GM18858 (cell line): Measurements from ENCODE around the gene ALG14.
A peak's percentile ranks its signal among the peaks of the same experiment; 100 is the strongest.
"Not testable (repeated sequence)": the region's sequence is repeated elsewhere in the genome, so short reads cannot be mapped to it uniquely, and the experiment has no call there.

Experiments used
- ATAC-seq: cut with Tn5 transposase; IDR thresholded peaks from one replicate; pipeline ENCODE4 v1.9.1; 2021; ENCODE audit not compliant: unreplicated experiment

The ALG14 gene, protein sequence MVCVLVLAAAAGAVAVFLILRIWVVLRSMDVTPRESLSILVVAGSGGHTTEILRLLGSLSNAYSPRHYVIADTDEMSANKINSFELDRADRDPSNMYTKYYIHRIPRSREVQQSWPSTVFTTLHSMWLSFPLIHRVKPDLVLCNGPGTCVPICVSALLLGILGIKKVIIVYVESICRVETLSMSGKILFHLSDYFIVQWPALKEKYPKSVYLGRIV

DNA sequence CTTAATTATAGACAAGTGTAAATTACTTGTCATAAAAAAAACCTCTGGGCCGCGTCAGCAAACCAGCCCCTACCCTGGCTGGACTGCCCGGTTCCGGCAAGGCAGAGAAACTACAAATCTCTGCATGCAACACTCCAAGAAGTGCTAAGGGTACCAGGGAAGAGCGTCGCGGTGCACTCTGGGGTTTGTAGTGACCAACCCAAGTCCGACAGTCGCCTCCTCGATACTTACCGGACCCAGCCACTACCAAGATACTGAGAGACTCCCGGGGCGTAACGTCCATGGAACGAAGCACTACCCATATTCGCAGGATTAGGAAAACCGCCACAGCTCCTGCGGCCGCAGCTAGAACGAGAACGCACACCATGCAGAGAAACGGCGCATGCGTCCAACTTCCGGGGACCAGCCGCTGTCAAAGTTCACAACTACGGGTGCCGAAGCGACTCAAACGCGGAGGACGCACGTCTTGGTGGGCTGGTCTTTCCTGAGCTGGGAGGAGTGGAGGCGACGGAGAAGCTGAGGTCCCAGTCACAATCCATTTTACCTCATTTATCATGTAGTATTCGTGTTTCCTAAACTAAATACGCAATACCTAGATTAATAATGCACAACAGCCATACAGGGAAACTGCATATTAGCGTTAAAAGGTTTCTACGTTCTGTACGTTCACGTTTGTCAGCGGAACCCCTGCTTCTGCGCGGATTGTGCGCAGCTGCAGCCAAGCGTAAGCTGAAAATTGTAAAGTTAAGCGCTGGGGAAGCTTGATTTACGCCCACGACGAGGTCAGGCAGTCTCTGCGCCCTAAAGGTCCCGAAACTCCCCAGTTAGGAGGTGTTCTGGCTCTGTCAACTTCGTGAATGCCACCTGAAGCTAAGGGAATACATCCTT lies at the start of gene ALG14:
ALG14 (minus strand) TSS at position 420 of the 888 bp plus-strand sequence; CDS start at position 367, 53 bp downstream.
- ATAC-seq = peak; percentile 95

DNA sequence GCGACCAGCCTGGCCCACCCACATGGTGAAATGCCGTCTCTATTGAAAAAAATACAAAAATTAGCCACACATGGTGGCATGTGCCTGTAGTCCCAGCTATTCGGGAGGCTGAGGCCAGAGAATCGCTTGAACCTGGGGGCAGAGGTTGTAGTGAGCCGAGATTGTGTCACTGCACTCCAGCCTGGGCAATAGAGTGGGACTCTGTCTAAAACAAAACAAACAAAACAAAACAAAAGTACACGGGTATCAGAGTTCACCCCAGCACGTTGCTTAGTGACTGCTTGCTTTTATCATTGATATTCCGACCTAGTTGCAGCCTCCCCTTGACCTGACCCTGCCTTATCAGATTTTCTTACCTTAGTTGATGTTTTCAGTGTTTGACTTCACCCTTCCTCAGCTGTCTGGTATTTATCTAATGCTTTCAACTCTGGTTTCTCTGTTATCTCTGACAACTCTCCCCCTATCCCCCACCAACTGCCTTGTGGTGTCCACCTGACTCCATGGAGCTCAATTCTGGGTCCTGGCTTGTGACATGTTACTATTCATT lies 49.5 kb upstream of the ALG14 start:
- ATAC-seq = no peak

DNA sequence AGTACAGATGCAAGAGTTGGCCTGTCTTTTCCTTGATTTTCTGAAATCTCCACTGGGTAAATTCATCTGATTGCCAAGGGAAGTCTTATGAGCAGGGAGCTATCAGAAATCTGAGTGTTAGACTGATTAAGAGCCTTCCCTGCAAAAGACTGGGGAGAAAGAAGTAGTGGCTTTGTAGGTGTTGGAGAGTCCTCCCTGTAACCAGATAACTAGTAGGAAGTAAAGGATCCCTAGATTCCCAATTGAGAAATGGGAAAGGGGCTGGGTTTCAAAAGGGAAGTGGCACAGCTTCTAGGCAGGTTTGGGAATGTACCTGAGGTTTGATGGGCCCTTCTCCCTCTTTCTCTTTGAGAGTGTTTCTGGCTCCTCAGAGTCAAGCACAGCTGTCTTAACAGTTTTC lies 46.5 kb upstream of the ALG14 start:
- no peak for ATAC-seq

DNA sequence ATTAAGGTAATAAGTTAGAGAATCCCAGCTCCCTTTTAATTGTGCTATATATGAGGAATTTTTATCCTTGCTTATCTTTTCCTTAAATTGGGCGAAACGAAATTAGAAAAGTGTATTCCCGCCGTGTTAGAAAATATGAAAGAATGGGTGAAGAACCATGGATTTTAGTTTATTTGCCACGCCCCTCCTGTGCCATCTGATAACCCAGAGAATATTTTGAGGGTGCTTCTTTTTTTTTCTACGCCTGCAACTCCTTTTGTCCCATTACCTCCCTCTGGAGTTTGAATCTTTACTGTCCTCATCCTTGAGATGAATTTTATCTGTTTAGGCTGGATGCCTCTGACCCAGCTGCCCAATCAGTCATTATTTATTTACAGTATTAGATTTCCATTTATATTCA lies 46.0 kb upstream of the ALG14 start:
- no peak for ATAC-seq

DNA sequence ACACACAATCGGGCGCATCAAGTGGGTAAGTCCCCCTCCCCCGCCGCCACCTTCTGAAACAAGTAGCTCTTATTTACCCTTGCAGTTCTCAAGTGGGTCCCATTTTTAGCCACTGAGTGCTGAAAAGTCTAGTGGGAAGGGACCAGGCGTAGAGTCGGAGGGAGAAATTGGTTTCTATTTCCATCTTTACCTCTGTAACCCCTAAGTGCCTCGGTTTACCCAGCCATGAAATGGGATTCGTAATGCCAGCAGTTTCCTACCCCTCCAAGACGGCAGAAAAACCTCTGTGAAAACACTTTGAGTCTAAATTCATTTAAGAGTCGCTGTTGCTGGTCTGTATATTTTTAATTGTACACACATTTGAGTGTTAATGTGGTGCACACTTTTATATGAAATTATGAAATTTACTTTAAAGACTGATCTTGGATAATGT lies 45.3 kb upstream of the ALG14 start:
- no peak for ATAC-seq

DNA sequence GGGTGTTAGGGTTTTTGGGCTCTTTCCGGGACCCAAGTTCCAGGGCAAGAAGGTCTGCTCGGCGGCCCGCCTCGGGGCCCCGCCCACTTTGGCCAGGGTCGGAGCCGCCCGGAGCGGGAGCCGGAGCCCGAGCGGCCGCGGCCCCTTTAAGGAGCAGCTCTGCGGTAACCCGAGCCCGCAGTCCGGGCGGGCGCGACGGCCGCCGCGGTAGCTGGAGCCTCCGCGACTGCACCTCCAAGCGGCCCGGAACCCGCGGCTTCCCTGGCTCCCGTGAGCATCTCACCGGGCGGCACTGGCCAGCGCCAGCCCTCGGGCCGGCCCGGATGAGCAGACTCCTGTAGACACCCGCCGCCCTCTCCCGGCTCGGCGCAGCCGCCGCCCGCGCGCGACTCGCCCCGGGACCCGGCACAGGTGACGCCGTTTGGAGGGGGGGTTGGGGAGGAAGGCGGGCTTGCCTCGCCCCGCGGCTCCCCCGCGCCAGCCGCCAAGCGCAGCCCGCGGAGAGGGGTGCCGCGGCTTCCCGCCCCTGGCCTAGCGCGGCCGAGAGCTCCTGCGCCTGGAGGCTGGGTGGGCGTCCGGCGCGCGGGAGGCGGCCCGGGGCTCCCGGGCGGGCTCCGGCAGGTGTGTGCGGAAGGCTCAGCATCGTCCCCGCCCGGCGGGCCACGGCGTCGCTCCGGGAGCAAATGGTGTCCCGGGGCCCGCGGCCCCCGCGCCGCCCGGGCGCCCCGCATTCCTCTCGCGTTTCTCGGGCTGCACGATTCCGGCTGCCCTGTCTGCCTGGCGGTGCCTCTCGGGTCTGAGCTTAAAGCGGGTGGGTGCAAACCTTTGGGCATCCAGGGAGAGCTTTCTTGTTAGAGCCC lies 44.7 kb upstream of the ALG14 start, which contains the start of gene TLCD4:
TLCD4 (plus strand) TSS at position 149 of the 860 bp plus-strand sequence. CDS start 26,547 bp downstream, outside the sequence.
- ATAC-seq = no peak

DNA sequence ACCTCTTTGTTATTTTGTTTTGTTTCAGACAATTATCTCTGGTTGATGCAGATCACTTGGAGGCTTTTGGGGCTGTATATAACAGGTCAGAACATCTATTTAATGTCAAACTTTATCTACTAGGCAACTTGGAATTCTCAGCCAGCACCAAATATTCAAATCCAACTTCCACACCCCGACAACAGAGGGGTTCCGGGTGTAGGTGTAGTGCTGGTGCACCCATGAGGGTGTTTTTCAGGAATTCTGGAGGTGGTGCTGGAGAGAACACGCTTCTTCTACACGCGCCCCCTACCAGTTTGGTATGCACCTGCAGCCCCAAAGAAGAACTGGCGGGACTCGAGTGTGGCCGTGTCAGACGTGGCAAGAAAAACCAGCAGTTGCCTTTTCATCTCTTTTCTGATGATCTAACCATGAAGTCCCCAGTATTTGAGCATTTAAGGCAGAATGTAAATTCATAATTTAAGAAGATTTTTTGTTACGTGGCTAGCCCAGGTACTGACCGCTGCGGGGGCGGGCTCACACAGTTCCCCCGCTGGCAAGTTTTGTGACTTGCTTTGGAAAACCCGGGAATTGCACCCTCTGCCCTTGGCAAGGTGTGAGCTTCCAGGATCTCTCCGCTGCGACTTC lies 43.9 kb upstream of the ALG14 start:
- ATAC-seq = no peak

DNA sequence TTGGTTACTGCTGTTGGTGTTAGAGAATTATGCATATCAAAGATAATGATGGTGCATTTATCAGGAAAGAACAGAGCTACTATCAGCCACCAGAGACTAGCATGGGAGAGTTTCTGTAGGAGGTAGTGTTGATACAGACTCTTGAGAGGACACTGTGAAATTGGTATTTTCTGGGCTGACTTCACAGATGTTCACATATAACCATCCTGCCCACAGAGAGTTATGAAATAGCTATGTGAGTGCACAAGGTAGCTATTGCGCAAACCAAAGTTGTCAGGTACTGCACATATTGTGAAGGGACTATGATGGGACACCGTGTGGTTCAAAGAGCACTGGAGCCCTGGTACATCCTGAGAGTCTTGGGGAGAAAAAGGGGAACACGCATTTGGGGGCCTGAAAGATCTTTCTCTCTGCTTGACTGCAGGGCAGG lies 43.0 kb upstream of the ALG14 start:
- no peak for ATAC-seq

DNA sequence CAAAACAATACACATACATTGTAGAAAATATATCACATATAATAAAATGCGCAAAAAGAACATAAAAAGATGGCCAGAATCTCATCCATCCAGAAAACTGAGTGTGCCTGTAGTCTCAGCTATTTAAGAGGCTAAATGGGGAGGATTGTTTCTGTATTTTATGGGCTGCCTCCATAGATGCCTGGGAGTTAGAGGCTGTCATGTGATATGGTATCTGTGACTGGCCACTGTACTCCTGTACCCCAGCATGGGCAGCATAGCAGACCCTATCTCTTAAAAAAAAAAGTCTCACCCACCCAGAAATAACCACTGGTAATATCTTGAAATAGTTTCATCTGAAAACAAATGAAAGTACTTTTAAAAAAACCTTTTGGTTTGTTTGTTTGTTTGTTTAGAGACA lies 40.9 kb upstream of the ALG14 start:
- ATAC-seq = no peak

DNA sequence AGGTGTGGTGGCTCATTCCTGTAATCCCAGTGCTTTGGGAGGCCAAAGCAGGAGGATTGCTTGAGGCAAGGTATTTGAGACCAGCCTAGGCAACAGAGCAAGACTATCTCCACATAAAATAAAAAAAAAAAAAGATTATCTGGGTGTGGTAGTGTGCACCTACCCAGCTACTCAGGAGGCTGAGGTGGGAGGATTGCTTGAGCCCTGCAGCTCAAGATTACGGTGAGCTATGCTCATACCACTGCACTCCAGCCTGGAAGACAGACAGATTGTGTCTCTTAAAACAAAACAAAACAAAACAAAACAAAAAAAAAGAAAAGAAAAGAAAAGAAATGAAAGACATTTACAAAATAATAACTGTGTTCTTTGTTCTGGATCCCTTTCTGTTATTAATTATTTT lies 38.3 kb upstream of the ALG14 start:
- no peak for ATAC-seq

DNA sequence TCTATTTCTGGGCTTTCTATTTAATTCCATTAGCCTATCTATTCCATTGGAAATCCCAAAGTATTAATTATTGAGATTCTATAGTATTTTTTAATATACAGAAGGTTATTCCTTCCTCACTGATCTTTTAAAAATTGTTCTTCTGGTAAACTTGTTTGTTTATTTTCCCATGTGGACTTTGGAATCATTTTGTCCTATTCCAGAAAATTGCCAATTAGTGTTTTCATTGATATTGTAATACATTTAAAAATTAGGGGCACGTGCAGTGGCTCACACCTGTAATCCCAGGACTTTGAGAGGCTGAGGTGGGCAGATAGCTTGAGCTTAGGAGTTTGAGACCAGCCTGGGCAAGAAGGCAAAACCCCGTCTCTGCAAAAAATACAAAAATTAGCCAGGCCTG lies 36.0 kb upstream of the ALG14 start:
- ATAC-seq = no peak

DNA sequence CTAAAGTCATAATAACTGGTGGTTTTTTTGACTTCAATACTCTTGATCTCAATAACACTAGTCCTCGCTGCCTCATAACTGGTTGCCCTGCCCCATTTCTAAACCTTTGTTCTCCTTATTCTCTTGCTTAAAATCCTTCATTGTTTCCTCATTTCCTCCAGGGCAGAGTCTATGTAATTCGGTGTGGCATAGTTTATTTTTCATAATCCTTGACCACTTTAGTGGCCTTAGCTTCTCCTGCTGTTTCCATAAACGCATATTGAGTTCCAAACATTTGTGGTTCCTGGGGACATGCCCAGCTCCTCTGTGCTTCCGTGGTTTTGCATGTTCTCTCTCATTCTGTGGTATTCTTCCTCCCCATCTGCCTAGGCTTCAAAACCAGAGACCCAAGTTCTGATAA lies 25.4 kb upstream of the ALG14 start:
- ATAC-seq = no peak

DNA sequence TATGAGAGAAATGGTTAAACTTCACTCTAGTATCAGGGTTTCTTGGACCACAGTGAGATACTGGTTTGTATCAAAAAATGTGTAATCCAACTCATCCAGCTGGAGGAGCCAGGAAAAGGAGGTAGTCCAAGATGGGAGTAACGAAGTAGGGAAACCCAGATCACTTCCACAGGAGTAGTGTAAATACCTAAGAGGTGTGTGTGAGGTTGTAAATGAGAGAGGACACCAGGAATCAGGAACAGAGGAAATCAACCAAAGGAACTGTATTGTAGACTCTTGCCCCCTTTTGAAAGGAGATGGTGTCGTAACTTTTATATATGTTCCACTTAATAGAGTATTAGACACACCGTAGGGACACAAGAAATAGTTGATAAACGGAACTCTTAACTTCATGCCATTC lies 24.7 kb upstream of the ALG14 start:
- no peak for ATAC-seq

DNA sequence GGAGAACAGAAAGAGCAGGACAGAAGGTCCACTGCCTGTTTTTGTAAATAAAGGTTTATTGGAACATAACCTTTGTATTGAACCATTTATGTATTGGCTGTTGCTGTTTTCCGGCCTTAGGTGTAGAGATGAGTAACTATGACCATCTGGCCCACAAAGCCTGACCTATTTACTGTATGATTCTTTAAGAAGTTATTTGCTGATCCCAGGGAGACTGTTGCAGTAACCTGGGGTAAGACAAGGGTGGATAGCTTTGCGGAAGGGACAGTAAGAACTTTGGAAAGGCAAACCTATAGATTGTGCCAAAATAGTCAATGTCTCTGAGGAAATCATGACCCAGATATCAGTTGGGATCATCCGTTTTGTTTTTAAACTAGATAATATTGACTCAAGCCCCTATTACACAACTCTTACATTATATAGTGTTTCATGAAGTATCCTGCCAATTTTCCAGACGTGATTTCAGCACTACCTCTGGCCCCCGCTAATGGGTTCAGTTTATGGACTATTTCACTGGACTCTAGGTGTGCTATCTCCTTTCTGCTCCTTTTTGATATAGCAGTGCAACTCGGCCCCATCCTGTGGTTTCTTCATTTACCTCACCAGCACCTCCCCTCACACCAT lies 23.6 kb upstream of the ALG14 start:
- ATAC-seq = peak; percentile 23

DNA sequence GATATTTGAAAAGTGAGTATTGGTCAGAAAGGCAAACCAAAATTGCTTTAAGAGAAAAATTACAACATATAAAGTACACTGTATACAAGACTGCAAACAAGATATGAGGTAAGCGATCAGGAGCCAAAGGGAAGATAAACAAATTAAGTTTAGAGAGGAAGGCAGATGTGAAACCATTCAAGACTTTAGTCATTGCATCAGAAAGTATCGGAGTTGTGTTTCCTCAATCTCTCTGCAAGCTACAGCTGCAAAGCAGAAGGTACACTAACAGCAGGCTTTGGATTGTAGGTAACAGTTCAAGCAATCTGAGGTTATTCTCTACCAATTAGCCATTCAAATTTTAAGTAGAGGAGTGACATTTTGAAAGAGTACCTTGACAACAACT lies 23.1 kb upstream of the ALG14 start:
- peak; percentile 89 for ATAC-seq

DNA sequence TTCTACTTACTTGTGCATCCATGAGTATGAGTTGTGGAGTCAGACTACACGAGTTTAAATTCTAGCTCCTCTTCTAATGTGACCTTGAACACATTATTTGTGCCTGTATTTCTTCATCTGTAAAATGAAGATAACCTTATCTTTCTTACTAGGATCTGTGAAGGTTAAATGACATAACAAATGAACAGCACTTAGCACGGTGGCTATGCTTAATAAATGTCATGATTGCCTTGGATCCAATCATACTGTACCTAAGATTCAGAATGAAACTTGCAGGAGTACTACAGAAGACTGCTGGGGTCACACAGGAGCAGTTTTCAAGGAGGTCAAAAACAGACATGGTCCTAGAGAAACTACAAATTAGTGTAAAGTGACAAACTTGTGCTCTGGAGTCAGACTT lies 22.2 kb upstream of the ALG14 start:
- no peak for ATAC-seq

DNA sequence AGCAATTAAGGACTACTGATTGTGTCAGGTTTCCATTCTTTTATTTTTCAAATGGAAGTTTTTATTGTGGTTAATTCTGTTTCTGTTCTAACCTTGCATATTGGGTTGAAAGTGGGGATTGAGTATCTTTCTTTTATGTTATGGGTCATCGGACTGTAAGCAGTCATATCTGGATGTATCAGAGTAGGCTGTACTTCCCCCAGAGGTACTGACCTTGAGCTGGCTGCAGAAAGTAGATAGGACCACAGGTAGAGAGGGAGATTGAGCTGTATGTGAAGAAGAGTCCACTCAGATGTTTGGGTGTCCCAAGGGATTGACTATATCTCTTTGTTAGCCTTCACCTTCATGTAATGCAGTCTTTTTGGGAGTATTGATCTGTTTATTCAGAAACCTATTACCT lies 20.5 kb upstream of the ALG14 start:
- no peak for ATAC-seq

DNA sequence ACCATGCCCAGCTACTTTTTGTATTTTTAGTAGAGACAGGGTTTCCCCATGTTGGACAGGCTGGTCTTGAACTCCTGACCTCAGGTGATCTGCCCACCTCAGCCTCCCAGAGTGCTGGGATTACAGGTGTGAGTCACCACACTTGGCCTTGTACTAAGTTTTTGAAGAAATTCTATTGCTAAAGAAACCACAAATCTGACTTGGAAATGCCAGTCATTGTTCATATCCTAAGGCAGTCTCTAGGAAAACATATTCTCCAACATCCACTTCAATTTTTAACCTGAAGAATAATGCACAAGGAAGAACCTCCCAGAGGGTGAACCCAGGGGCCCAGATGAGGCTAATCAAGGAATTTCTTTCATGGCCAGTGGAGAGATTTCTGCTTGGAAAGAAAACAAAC lies 20.1 kb upstream of the ALG14 start:
- ATAC-seq = not testable (repeated sequence)

DNA sequence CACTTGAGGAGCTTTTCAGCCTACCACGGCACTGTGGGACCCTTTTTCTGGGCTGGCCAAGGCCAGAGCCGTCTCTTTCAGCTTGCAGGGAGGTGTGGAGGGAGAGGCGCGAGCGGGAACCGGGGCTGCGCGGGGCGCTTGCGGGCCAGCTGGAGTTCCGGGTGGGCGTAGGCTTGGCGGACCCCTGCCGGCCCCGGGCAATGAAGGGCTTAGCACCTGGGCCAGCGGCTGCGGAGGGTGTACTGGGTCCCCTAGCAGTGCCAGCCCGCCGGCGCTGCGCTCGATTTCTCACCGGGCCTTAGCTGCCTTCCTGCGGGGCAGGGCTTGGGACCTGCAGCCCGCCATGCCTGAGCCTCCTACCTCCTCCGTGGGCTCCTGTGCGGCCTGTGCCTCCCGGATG lies 18.5 kb upstream of the ALG14 start:
- not testable (repeated sequence) for ATAC-seq

DNA sequence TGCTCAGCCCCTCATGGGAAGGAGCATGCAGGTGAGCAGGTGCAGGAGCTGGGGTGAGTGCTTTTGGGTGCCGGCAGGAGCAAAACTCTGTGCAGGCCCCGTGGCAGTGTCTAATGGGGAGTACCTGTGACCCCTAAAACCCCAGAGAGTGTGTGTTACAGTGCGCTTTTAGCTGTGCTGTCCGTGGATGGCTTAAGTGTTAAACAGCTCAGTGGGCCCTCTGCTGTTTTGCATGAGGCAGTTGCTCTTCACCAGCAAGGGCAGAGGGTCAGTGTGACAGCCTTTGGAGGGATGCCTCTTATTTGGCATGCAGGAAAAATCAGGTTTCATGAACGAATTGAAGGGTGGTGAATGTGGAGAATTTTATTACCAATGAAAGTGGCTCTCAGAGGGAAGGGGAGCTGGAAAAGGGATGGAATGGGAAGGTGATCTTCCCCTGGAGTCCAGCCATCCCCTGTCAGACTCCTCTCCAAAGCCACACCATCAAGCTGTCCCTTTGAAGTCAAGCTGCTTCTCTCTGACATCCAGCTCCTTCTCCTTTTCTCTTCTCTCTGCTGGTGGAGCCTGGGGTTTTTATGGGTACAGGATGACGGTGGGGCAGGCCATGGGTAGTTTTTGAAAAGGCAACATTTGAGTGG lies 17.0 kb upstream of the ALG14 start:
- ATAC-seq = no peak
